HepG2 (cell line): Measurements from ENCODE around the gene ENO3. TPM values are rescaled to one million over a fixed set of nuclear protein-coding genes. Genes with fewer than 3 reads are reported as not detected.

ENCODE experiments used
- CAMTA2 ChIP-seq: sonication (generic); formaldehyde crosslinking; IDR thresholded peaks from 2 replicates; pipeline ENCODE4 v1.4.0; 2020; ENCODE audit warnings: mild to moderate bottlenecking, missing genetic modification reagents, borderline replicate concordance
- CBFB ChIP-seq: sonication (generic); formaldehyde crosslinking; IDR thresholded peaks from 2 replicates; pipeline ENCODE4 v1.4.0; 2020; ENCODE audit warnings: missing genetic modification reagents
- FOXP4 ChIP-seq: sonication (generic); formaldehyde crosslinking; IDR thresholded peaks from 2 replicates; pipeline ENCODE4 v1.4.0; 2020; ENCODE audit warnings: missing genetic modification reagents
- HDAC6 ChIP-seq: fragments of 200-600 bp; sonication (generic); IDR thresholded peaks from 2 replicates; pipeline ENCODE4 v1.7.0; 2017; ENCODE audit warnings: mild to moderate bottlenecking, antibody characterized with exemption, low read length, low read depth
- KLF16 ChIP-seq, 2 experiments: sonication (generic) in 1 of 2; formaldehyde crosslinking in 1 of 2; IDR thresholded peaks; 2 replicates each; pipeline versions ENCODE4 v1.6.1 to v1.8.0; 2016 to 2023; ENCODE audit warnings: missing genetic modification reagents in 2 of 2, missing compliant biosample characterization in 1 of 2
- PATZ1 ChIP-seq: sonication (generic); formaldehyde crosslinking; IDR thresholded peaks from 2 replicates; pipeline ENCODE4 v1.4.0; 2020; ENCODE audit warnings: missing genetic modification reagents
- POLR2A ChIP-seq, 2 experiments: IDR thresholded peaks; 2 replicates each; pipeline ENCODE4 v1.6.1; 2011; ENCODE audit warnings: low read depth in 2 of 2, low read length in 2 of 2, mild to moderate bottlenecking in 1 of 2, moderate library complexity in 1 of 2; ENCODE audit not compliant: insufficient read depth in 1 of 2
- ZNF30 ChIP-seq: sonication (generic); formaldehyde crosslinking; IDR thresholded peaks from 2 replicates; pipeline ENCODE4 v1.5.0; 2020; ENCODE audit warnings: mild to moderate bottlenecking, missing genetic modification reagents
- ZNF674 ChIP-seq: sonication (generic); formaldehyde crosslinking; IDR thresholded peaks from 2 replicates; pipeline ENCODE4 v1.5.0; 2020; ENCODE audit warnings: low read depth, mild to moderate bottlenecking, missing genetic modification reagents
- ZNF879 ChIP-seq: sonication (generic); formaldehyde crosslinking; IDR thresholded peaks from 2 replicates; pipeline ENCODE4 v1.8.1; 2023; ENCODE audit warnings: missing genetic modification reagents
- polyA plus RNA-seq, 8 experiments: library from polyadenylated mRNA; depleted of rRNA in 3 of 8; stranded (reverse) in 7 of 8; unstranded in 1 of 8; fragments of >200 nt; fragmentation: Illumina TruSeq in 4 of 8; extraction: Trizol in 4 of 8; gene quantifications; 2 replicates each; pipeline versions ENCODE4 v1.2.1 to v1.2.3, GENCODE V29; 2011 to 2016; ENCODE audit warnings: low read depth in 4 of 8, missing spikeins in 1 of 8, mixed read lengths in 1 of 8; ENCODE audit not compliant: insufficient read depth in 1 of 8
- total RNA-seq, 5 experiments: library from RNA; depleted of rRNA; stranded (reverse); fragments of >200 nt; fragmentation: Illumina TruSeq; extraction: Trizol; gene quantifications; 2 replicates each; pipeline ENCODE4 v1.2.3, GENCODE V29; 2016; ENCODE audit warnings: low read depth in 1 of 5

ENO3 gene
- total and polyA plus RNA-seq, 2 of the 13 experiments (the other 11 are each of a cell fraction or from before 2014, with no cell fraction given) = 59.8 to 69.8 TPM

- peak; percentile 57 for TF ChIP-seq PATZ1 (CRISPR knock-in tag)
- TF ChIP-seq HDAC6 = no peak
- no peak for TF ChIP-seq ZNF674 (CRISPR knock-in tag)
- 0 out of 2 replicates have a peak, but pooled peaks have one; percentile 47 for TF ChIP-seq CBFB (CRISPR knock-in tag)
- 0 out of 2 replicates have a peak, but pooled peaks have one; percentile 50 for TF ChIP-seq ZNF879 (CRISPR knock-in tag)
- no peak for TF ChIP-seq CAMTA2
- TF ChIP-seq KLF16 (CRISPR knock-in tag; IDR thresholded peaks at IDR 0.05) = peak; percentile 18 to 82; a peak in 2 of 4 replicates
- peak; percentile 2; the same call in 1 of the 2 replicates for TF ChIP-seq FOXP4
- 0 out of 2 replicates have a peak, but pooled peaks have one; percentile 76 for TF ChIP-seq ZNF30 (CRISPR knock-in tag)
- peak; percentile 74 to 85 for TF ChIP-seq POLR2A (IDR thresholded peaks at IDR 0.05; ENCODE audit: insufficient read depth in 1 of 2, low read depth in 2 of 2, low read length in 2 of 2)
These were observed 16.9 kb downstream of the ENO3 start, which contains the start of gene SPAG7 (continued) for GRCh38 chr17:4967539-4968485.
